ENCODE measurements around the gene C1orf52. TPM values are rescaled to one million over a fixed set of nuclear protein-coding genes. Genes with fewer than 3 reads are reported as not detected.

C1orf52 gene
- total and polyA plus RNA-seq, 9 of the 15 experiments (the other 6 are each of a cell fraction or from before 2014, with no cell fraction given), result 17.0 to 38.5 (median 33.0) TPM

DNA sequence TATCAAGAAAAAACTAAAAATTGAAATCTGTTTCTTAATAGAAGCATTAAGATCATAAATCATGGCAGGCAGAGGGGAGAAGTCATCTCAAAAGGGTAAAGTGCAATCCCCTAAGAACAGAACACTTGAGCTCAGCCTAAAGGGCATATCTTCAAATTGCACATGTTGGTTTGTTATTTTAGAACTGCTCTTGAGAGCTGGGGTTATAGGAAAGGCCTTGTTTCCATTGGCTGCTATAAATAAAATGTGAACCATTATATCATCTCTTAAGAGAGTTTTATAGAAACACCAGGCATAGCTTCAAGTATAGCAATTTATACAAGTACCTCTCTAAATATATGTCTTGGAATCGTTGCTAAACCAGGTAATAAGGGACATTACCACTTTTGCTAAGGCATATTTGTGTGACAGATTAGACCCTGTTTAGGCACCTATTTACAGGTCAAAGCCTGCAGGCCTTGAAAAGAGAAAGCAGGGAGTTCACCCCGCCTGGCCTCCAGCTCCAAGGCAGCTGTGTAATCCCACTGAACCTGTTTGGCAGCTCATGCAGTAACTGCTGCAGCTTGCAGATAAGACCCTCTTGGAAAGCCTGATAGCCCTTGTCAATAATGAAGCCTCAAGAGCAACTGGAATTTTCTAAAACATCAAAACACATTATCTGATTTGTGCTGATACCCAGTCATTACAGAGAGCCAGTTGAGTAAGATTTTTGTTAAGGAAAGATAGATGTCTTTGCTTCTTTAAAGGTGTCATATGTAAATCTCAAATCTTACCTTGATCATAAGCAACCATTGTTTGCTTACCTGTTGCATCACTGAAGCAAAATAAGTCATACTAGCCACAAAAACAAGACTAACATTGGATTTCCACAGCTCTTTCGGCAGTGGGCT lies 34.5 kb downstream of the C1orf52 start (continued):
- TF ChIP-seq MEF2D (tag; conservative IDR thresholded peaks at IDR 0.05; ENCODE audit: low read depth) (peak; percentile 83), MLLT1 (IDR thresholded peaks at IDR 0.05) (peak in 1 of 2 experiments; percentile 45; a peak in 1 of 4 replicates), TRIM24 (IDR thresholded peaks at IDR 0.05) (peak; percentile 96 to 97), FOS (IDR thresholded peaks at IDR 0.05; ENCODE audit: extremely low read depth, insufficient read length) (no peak), ZKSCAN3 (CRISPR knock-in tag; IDR thresholded peaks at IDR 0.05) (no peak), AFF4 (CRISPR knock-in tag; IDR thresholded peaks at IDR 0.05) (no peak), ZNF121 (CRISPR knock-in tag; conservative IDR thresholded peaks at IDR 0.05) (no peak), MAFG (tag; conservative IDR thresholded peaks at IDR 0.05) (0 out of 2 replicates have a peak, but pooled peaks have one; percentile 15), STAT6 (CRISPR knock-in tag; IDR thresholded peaks at IDR 0.05) (no peak), MCM3 (IDR thresholded peaks at IDR 0.05) (no peak), MCM7 (IDR thresholded peaks at IDR 0.05) (no peak), BRF1 (IDR thresholded peaks at IDR 0.05; ENCODE audit: borderline replicate concordance, extremely low read depth, insufficient read length) (no peak)
- TF ChIP-seq, protein P1, sequence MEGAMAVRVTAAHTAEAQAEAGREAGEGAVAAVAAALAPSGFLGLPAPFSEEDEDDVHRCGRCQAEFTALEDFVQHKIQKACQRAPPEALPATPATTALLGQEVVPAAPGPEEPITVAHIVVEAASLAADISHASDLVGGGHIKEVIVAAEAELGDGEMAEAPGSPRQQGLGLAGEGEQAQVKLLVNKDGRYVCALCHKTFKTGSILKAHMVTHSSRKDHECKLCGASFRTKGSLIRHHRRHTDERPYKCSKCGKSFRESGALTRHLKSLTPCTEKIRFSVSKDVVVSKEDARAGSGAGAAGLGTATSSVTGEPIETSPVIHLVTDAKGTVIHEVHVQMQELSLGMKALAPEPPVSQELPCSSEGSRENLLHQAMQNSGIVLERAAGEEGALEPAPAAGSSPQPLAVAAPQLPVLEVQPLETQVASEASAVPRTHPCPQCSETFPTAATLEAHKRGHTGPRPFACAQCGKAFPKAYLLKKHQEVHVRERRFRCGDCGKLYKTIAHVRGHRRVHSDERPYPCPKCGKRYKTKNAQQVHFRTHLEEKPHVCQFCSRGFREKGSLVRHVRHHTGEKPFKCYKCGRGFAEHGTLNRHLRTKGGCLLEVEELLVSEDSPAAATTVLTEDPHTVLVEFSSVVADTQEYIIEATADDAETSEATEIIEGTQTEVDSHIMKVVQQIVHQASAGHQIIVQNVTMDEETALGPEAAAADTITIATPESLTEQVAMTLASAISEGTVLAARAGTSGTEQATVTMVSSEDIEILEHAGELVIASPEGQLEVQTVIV (CRISPR knock-in tag; IDR thresholded peaks at IDR 0.05; ENCODE audit: borderline replicate concordance), result no peak
- TF ChIP-seq, protein P2, sequence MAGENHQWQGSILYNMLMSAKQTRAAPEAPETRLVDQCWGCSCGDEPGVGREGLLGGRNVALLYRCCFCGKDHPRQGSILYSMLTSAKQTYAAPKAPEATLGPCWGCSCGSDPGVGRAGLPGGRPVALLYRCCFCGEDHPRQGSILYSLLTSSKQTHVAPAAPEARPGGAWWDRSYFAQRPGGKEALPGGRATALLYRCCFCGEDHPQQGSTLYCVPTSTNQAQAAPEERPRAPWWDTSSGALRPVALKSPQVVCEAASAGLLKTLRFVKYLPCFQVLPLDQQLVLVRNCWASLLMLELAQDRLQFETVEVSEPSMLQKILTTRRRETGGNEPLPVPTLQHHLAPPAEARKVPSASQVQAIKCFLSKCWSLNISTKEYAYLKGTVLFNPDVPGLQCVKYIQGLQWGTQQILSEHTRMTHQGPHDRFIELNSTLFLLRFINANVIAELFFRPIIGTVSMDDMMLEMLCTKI (IDR thresholded peaks at IDR 0.05; ENCODE audit: partially characterized antibody), result no peak
